Measurements from ENCODE around the gene DOCK9.

Gene DOCK9

GRCh38 chr13:98877936-98878335, 99.9 kb downstream of the DOCK9 start:
- H3K27ac ChIP-seq = no peak overlapping the region
- TF ChIP-seq CTCF (conservative IDR thresholded peaks at IDR 0.05) = no peak

- H3K27ac ChIP-seq = no peak overlapping the region
- no peak for TF ChIP-seq CTCF (conservative IDR thresholded peaks at IDR 0.05)
Measured at GRCh38 chr13:98877466-98877865, 100.4 kb downstream of the DOCK9 start.

- no peak overlapping the region for H3K27ac ChIP-seq
Measured at GRCh38 chr13:98875146-98875729, 102.6 kb downstream of the DOCK9 start.

GRCh38 chr13:98874029-98874397, 103.9 kb downstream of the DOCK9 start:
- no peak for TF ChIP-seq CTCF (conservative IDR thresholded peaks at IDR 0.05)
- H3K27ac ChIP-seq = no peak overlapping the region

More at GRCh38 chr13:98875146-98875729, 102.6 kb downstream of the DOCK9 start:
- TF ChIP-seq CTCF (conservative IDR thresholded peaks at IDR 0.05) = no peak

GRCh38 chr13:98873377-98874028, 104.4 kb downstream of the DOCK9 start:
- H3K27ac ChIP-seq = no peak overlapping the region
- TF ChIP-seq CTCF (conservative IDR thresholded peaks at IDR 0.05) = no peak

- TF ChIP-seq CTCF (conservative IDR thresholded peaks at IDR 0.05) = no peak
- no peak overlapping the region for H3K27ac ChIP-seq
Measured at GRCh38 chr13:98871727-98872126, 106.1 kb downstream of the DOCK9 start.

GRCh38 chr13:98869408-98870090, 108.3 kb downstream of the DOCK9 start:
- peak; percentile 42 for TF ChIP-seq CTCF (conservative IDR thresholded peaks at IDR 0.05)
- H3K27ac ChIP-seq = no peak overlapping the region

Data from VCaP (cell line).